Epithelial cell of esophagus (primary cell): Measurements from ENCODE around the gene APC2.
A peak's percentile ranks its signal among the peaks of the same experiment; 100 is the strongest.

Source experiments
- DNase-seq: peaks from one replicate; pipeline ENCODE4 v3.0.0; 2010; ENCODE audit warnings: low read depth
- H3K4me3 ChIP-seq: 2 replicates; pipeline ENCODE4 v1.5.1; 2011; ENCODE audit warnings: mild to moderate bottlenecking, low read length, control low read depth
- TF ChIP-seq, protein P1 (sequence below): IDR thresholded peaks from 2 replicates; pipeline ENCODE4 v1.5.1; 2011; ENCODE audit warnings: low read depth, mild to moderate bottlenecking, low read length, control low read depth, inconsistent platforms; ENCODE audit not compliant: insufficient read depth; ENCODE audit errors: missing control alignments

APC2 gene

GRCh38 chr19:1470055-1470304 is 20.1 kb downstream of the APC2 start:
- no peak for DNase-seq
- TF ChIP-seq, protein P1, sequence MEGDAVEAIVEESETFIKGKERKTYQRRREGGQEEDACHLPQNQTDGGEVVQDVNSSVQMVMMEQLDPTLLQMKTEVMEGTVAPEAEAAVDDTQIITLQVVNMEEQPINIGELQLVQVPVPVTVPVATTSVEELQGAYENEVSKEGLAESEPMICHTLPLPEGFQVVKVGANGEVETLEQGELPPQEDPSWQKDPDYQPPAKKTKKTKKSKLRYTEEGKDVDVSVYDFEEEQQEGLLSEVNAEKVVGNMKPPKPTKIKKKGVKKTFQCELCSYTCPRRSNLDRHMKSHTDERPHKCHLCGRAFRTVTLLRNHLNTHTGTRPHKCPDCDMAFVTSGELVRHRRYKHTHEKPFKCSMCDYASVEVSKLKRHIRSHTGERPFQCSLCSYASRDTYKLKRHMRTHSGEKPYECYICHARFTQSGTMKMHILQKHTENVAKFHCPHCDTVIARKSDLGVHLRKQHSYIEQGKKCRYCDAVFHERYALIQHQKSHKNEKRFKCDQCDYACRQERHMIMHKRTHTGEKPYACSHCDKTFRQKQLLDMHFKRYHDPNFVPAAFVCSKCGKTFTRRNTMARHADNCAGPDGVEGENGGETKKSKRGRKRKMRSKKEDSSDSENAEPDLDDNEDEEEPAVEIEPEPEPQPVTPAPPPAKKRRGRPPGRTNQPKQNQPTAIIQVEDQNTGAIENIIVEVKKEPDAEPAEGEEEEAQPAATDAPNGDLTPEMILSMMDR, result no peak
- H3K4me3 ChIP-seq, result peak overlapping the region; percentile 38

DNA sequence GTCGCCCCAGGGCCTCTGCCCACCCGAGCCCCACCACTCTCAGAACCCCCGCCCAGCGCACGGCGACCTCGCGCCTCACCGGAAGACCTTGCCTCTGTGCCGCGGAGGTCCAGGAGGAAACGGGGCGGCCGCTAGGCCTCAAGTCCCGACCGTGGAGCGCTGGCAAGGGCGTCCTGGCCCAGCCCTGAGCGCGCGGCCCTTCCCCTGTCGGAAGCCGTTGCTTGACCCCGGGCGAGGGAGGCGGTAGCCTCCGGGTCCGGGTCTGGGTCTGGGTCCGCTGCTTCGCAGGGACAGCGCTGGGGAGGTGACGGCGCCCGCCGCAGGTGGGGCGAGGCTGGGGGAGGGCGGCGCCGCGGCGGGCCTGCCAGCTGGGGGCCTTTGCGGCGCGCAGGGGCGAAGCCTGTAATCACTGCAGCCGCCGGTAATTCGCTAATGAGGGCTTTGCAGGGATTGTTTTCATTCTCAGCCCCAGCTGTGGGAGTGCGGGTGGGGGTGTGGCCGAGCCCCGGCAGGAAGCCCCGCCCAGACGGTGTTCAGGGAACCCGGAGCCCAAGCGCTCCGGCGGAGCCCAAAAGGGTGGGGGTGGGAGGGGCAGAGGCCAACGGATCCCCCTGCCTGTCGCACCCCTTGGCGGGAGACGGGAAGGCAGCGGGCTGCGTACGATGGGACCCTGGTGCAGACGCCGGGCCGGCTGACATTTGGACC is 20.5 kb downstream of the APC2 start:
- TF ChIP-seq, protein P1, result no peak
- peak; percentile 64 for DNase-seq
- H3K4me3 ChIP-seq, result peak overlapping the region; percentile 38

DNA sequence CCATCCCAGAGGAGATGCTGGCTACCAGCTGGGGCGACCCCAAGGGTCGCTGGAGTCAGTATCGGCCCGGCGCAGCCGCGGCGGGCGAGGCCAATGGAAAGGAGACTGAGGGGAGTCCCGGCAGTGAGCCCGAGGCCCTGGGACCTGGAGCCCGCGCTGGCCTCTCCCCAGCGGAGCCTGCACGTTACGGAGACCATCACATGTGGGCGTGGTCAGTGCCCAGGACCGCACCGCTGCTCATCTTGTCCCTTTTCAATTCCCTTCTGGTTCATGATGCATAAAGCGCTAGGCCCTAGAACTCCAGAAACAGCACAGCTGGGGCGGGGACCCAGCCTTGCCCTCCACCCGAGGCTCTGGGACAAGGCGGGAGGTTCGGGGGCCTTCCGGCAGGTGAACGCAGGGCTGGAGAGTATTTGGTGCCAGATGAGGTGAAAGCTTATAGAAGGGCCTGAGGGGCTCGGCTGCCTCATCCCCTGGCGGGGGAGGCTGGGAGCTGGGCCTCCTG is 21.1 kb downstream of the APC2 start:
- TF ChIP-seq, protein P1, result no peak
- peak; percentile 38 for DNase-seq
- peak overlapping the region; percentile 14 for H3K4me3 ChIP-seq

DNA sequence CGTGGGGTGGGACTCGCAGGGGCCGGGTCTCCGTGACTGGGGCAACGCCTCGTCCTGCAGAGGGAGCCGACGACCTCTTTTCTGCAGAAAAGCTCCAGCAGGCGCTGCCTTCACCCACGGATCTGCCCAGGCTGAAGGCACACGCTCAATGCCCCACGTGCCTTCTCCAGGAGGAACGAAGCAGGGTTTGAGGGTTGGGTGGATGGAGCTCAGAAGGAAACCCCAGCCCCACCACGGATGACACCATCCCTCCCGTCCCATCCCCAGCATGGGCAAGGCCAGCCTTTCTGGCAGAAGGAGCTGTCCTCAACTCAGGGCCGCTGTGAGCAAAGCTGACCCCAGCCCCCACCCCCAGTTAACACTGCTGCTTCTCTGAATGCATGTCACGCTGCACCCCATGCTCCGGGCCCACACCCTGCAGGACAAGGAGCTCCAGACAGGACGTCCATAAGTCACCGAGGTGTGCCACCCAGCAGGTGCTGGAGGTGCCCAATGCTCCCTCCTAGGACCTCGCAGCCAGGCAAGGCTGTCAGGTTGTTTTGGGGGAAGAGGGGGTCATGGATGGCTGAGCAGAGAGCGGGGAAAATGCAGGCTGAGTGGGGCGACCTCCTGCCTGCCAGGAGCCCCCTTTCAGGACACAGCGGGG is 21.7 kb downstream of the APC2 start:
- no peak for DNase-seq
- TF ChIP-seq, protein P1, result no peak
- H3K4me3 ChIP-seq, result no peak overlapping the region

DNA sequence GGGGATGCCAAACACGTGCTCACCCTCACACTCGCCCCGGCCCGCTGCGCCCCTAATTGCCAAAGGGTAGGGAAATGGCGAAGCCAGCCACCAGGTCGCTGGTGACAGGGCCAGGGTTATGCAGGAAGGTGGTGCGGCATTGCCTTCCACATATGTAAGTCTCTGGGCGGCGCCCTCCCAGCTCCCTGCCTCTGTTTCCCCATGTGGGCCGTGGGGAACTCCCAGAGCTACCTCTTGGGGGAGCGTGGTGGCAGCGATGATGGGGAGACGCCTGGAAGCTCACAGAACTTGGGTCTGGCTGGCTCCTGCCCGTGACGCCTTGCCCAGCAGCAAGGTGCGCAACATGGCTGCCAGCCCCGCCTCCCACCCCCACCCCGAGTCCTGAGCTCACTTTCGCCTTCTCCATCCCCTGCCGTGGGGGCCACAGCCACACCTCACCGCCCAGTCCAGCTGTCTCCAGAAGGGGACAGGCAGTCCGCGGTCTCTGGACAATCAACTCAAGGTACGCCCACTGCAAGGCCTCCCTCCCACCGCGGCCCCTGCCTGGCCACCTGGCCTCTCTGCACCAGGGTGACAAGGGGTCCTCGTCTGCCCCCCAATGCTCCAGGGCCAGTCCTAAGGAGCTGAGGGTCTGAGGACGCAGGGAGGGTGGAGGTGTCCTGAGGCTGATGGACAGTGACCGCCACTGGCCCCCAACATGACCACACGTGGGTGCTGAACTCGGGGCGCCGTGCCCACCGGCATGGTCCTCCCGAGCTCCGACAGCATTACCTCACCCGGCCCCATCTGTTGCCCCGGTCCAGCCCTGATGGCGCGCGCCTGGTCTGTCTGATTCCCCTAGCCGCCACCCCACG is 22.5 kb downstream of the APC2 start:
- H3K4me3 ChIP-seq, result no peak overlapping the region
- DNase-seq, result no peak
- TF ChIP-seq, protein P1, result no peak

- DNase-seq, result no peak
- TF ChIP-seq, protein P1, result no peak
- no peak overlapping the region for H3K4me3 ChIP-seq
Measured at GRCh38 chr19:1473085-1473851, 23.3 kb downstream of the APC2 start.
